ENCODE results near the gene CAMTA1.

DNA sequence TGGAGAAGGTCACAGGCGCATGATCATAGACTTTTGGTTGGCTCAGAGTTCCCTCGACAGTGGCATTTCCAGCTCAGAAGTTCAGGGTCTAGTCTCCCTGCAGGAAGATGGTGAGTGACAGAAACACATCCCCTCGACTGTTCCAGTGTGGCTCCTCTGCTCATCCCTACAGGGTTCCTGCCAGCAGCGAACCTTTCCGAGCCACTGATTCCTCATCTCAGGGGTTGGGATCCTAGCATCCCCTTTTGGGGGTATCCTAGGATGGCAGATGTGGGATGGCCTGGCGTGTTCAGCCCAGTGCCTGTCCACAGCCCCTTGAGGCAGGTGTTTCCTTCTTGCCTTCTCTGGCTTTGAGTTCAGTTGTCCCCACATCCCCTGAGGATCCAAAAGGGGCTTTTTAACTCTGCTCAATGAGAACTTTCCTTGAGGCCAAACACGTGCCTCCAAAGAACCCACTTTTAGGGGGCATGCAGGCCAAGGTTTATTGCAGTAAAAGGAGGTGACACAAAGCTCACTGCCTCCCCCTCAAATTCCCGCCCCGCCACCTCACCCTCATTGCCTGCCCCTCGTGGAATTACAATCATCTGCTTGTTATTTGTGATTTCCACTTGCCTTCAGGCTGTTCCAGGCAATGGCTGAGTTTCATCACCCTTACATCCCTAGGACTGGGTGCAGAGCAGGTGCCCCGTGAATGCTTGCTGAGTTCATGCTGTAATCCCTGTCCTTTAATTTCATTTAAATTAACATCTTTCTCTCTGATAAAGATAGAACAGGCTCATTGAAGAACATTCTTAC, 440.7 kb downstream of the CAMTA1 start:
- TF ChIP-seq, protein P1, sequence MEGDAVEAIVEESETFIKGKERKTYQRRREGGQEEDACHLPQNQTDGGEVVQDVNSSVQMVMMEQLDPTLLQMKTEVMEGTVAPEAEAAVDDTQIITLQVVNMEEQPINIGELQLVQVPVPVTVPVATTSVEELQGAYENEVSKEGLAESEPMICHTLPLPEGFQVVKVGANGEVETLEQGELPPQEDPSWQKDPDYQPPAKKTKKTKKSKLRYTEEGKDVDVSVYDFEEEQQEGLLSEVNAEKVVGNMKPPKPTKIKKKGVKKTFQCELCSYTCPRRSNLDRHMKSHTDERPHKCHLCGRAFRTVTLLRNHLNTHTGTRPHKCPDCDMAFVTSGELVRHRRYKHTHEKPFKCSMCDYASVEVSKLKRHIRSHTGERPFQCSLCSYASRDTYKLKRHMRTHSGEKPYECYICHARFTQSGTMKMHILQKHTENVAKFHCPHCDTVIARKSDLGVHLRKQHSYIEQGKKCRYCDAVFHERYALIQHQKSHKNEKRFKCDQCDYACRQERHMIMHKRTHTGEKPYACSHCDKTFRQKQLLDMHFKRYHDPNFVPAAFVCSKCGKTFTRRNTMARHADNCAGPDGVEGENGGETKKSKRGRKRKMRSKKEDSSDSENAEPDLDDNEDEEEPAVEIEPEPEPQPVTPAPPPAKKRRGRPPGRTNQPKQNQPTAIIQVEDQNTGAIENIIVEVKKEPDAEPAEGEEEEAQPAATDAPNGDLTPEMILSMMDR (optimal IDR thresholded peaks at IDR 0.05 in 1 of 3, IDR thresholded peaks at IDR 0.05 in 1 of 3, conservative IDR thresholded peaks at IDR 0.05 in 1 of 3; ENCODE audit: extremely low read depth in 1 of 3, insufficient read depth in 2 of 3, low read length in 3 of 3), result no peak
- no peak for TF ChIP-seq EZH2 (IDR thresholded peaks at IDR 0.05; ENCODE audit: low read length)

Data from keratinocyte (primary cell).